Activated naive CD4-positive, alpha-beta T cell (primary cell): ENCODE results near the gene NLRP11.
"Not testable (repeated sequence)": the region's sequence is repeated elsewhere in the genome, so short reads cannot be mapped to it uniquely, and the experiment has no call there.

ENCODE experiments used
- DNase-seq, 4 experiments: peaks; one replicate each; lab custom pipeline; 2025; lab: John Stamatoyannopoulos, UW

Gene NLRP11

GRCh38 chr19:55778331-55778730 is 53.5 kb downstream of the NLRP11 start:
- no peak for DNase-seq

- no peak for DNase-seq
Observed at GRCh38 chr19:55777528-55777927, 54.3 kb downstream of the NLRP11 start.

GRCh38 chr19:55769632-55770031 is 62.2 kb downstream of the NLRP11 start:
- DNase-seq: not testable (repeated sequence)

GRCh38 chr19:55768818-55769217 is 63.0 kb downstream of the NLRP11 start, which contains the start of gene RFPL4AL1:
Gene RFPL4AL1, plus strand, starts transcription at chr19:55769118. Its CDS starts 2,687 bp downstream, at chr19:55771805.
- not testable (repeated sequence) for DNase-seq

- DNase-seq: no peak
Observed at GRCh38 chr19:55766466-55766865, 65.3 kb downstream of the NLRP11 start.

GRCh38 chr19:55758797-55759196 is 73.0 kb downstream of the NLRP11 start, which contains the start of gene RFPL4A:
Gene RFPL4A, plus strand, starts transcription at chr19:55759097. Its CDS starts 2,704 bp downstream, at chr19:55761801.
- not testable (repeated sequence) for DNase-seq

GRCh38 chr19:55756808-55757207 is 75.0 kb downstream of the NLRP11 start:
- DNase-seq: not testable (repeated sequence)

GRCh38 chr19:55753401-55753800 is 78.4 kb downstream of the NLRP11 start:
- DNase-seq: no peak

GRCh38 chr19:55750715-55751114 is 81.1 kb downstream of the NLRP11 start:
- no peak for DNase-seq

- no peak for DNase-seq
Observed at GRCh38 chr19:55738302-55738701, 93.5 kb downstream of the NLRP11 start, which contains the start of gene NLRP9. Gene NLRP9, minus strand, starts transcription at chr19:55738402. Its CDS starts 28 bp downstream, at chr19:55738374.
